ENCODE results near the gene COPB1.

The COPB1 gene

DNA sequence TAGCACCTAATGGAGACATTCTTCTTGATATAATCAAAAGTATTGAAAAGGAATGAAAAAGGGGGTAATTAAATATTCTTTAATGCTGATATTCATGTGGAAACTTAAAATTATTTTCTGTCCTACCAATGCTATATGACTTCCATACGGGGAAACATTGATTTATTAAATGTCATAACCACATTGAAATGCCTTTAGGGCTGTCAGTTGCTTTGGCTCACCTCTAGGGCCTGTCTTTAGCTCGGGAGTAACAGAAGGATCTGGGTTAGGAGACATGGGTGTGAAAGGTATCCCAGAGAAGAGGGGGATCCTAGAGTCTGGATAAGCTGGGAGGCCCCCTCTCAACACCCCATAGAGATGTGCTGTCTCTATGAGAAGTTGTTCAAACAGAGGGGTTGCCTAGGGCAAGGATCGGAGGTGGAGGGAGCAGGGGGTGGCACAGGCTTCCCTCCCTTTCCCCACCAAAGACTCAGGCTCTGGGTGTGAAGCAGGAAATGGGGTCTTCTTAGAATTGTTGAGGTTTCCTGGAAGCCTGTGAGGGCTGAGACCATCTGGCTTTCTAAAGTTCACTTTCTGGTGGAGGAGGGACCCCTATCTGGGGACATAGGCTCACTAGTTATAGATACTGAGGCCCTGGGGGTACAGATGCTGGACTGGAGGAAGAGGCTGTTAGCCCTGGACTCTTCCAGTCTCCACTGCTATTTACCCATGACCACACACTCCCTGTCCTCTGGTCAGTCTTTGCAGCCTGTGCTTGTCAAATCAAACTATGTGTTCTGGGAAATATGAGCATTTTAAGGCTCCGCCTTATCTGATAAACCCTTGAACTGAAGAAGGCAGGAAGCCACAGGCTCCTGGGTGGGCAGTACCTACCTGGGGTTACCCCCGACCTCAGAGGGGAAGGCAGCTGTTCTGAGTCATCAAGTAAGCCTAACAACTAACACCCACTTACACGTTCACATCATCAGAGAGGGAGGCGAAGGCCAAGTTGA is 84.8 kb downstream of the COPB1 start:
- Histone ChIP-seq H3K9me3 (ENCODE audit: control insufficient read depth, insufficient read depth, low read length) (no peaks in the 10 kb centered on the region), H3K27me3 (ENCODE audit: control insufficient read depth, insufficient read depth, low read length) (no peaks in the 10 kb centered on the region), H3K27ac (ENCODE audit: low read depth, low read length) (no peak overlapping the region), H3K9ac (ENCODE audit: low read depth, low read length) (no peak overlapping the region), H3K36me3 (ENCODE audit: control insufficient read depth, insufficient read depth, low read length) (no peaks in the 10 kb centered on the region), H3K4me1 (ENCODE audit: control insufficient read depth, insufficient read depth, low read length) (peaks cover 16% of the 10 kb centered on the region), H3K4me3 (ENCODE audit: low read depth, low read length) (no peak overlapping the region)

DNA sequence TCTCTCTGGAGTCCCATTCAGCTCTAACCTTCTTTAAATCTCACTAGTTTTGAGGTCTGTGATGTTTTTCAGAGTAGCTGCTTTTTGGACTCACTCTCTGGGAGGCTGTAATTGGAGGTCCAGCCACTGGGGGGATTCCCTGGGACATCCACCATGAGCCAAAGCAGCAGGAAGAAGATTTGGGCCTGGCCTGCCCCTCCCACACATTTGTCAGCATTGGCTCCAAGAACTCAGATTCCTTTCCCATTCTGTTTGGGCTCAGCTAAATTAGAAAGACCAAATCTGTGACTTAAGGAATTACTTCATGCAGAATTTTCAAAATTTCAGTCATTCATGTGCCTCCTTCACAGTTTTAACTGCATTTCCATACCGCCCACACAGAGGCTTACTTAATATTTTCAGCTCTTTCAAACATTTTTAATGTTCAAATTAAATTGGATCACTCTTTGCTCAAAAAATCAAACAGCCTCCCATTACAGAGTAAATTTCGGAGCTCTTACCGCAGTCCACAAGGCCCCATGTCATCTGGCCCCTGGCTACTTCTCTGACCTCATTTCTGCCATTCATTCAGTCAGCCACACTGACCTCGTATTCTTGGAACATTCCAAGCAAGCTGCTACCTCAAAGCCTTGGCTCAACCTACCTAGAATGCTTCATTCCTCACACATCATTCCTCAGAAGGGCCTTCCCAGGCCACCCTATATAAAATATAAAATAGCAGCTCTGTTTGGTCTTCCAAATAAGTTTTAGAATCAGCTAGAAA is 86.1 kb downstream of the COPB1 start:
- Histone ChIP-seq H3K9me3 (ENCODE audit: control insufficient read depth, insufficient read depth, low read length) (no peaks in the 10 kb centered on the region), H3K27ac (ENCODE audit: low read depth, low read length) (peak overlapping the region; percentile 71), H3K9ac (ENCODE audit: low read depth, low read length) (no peak overlapping the region), H3K36me3 (ENCODE audit: control insufficient read depth, insufficient read depth, low read length) (no peaks in the 10 kb centered on the region), H3K4me1 (ENCODE audit: control insufficient read depth, insufficient read depth, low read length) (peaks cover 27% of the 10 kb centered on the region), H3K4me3 (ENCODE audit: low read depth, low read length) (no peak overlapping the region), H3K27me3 (ENCODE audit: control insufficient read depth, insufficient read depth, low read length) (no peaks in the 10 kb centered on the region)

DNA sequence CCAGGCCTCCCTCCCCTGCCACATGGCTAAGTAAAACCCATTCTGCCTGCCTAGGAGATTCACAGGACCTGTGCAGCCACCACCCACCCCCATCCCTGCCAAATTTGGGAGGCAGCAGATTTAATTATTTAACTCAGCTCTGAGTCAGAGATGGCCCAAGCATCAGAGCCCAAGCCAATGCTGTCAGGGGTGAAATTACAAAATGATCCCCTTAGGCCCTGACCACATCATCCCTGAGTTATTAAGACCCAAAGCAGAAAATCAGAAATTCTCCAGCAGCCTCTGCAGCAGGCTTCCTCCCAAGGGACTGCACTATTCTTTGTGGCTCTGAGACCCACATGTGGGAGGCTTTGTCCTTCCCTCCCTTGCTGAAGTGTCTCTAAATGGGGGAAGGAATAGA is 87.8 kb downstream of the COPB1 start:
- H3K27ac ChIP-seq (ENCODE audit: low read depth, low read length), result no peak overlapping the region
- H3K36me3 ChIP-seq (ENCODE audit: control insufficient read depth, insufficient read depth, low read length), result no peaks in the 10 kb centered on the region
- H3K27me3 ChIP-seq (ENCODE audit: control insufficient read depth, insufficient read depth, low read length), result no peaks in the 10 kb centered on the region
- H3K9me3 ChIP-seq (ENCODE audit: control insufficient read depth, insufficient read depth, low read length), result no peaks in the 10 kb centered on the region
- no peak overlapping the region for H3K4me3 ChIP-seq (ENCODE audit: low read depth, low read length)
- no peak overlapping the region for H3K9ac ChIP-seq (ENCODE audit: low read depth, low read length)
- peaks cover 43% of the 10 kb centered on the region for H3K4me1 ChIP-seq (ENCODE audit: control insufficient read depth, insufficient read depth, low read length)

DNA sequence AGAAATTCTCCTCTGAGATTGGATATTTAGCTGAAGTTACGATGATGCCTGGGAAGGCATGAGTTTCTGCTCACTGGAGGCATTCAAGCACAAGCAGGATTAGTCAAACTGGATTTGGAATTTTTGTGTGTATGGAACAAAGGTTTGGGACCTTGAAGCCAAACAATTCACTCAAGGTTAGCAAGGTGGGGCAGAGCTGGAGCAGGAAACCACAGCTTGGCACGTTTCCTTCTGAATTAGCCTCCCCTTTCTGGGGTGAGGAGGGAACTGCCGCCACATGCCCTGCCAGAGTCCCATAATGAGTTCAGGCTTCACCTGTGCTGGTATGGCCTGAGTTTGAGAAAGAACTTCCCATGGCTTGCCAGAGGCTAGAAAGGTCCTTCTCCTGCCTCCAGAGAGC is 89.7 kb downstream of the COPB1 start:
- H3K9me3 ChIP-seq (ENCODE audit: control insufficient read depth, insufficient read depth, low read length), result no peaks in the 10 kb centered on the region
- H3K36me3 ChIP-seq (ENCODE audit: control insufficient read depth, insufficient read depth, low read length), result no peaks in the 10 kb centered on the region
- H3K27me3 ChIP-seq (ENCODE audit: control insufficient read depth, insufficient read depth, low read length), result no peaks in the 10 kb centered on the region
- no peak overlapping the region for H3K9ac ChIP-seq (ENCODE audit: low read depth, low read length)
- H3K4me3 ChIP-seq (ENCODE audit: low read depth, low read length), result no peak overlapping the region
- no peak overlapping the region for H3K27ac ChIP-seq (ENCODE audit: low read depth, low read length)
- peaks cover 43% of the 10 kb centered on the region for H3K4me1 ChIP-seq (ENCODE audit: control insufficient read depth, insufficient read depth, low read length)

DNA sequence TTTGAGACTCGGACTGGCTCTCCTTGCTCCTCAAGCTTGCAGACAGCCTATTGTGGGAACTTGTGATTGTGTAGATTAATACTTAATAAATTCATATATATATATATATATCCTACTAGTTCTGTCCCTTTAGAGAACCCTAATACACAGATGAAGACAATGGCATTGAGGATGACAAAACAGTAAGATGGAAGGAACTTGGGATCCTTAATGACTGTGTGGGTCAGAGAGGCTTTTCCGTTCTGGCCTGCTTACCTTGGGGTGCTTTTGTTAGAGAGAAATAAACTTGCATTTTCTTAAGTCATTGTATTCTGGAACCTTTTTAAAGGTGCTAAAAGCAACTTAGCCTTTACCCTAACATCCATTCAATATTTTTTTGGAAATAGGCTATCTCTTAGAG is 91.0 kb downstream of the COPB1 start:
- H3K4me3 ChIP-seq (ENCODE audit: low read depth, low read length), result no peak overlapping the region
- peaks cover 41% of the 10 kb centered on the region for H3K4me1 ChIP-seq (ENCODE audit: control insufficient read depth, insufficient read depth, low read length)

More for the DNA sequence above, 91.0 kb downstream of the COPB1 start:
- H3K9ac ChIP-seq (ENCODE audit: low read depth, low read length), result no peak overlapping the region
- peak overlapping the region; percentile 9 for H3K27ac ChIP-seq (ENCODE audit: low read depth, low read length)
- H3K9me3 ChIP-seq (ENCODE audit: control insufficient read depth, insufficient read depth, low read length), result no peaks in the 10 kb centered on the region
- H3K36me3 ChIP-seq (ENCODE audit: control insufficient read depth, insufficient read depth, low read length), result no peaks in the 10 kb centered on the region
- no peaks in the 10 kb centered on the region for H3K27me3 ChIP-seq (ENCODE audit: control insufficient read depth, insufficient read depth, low read length)

Measured in HUES48 (cell line).